ENCODE results near the gene UNC119. TPM values are rescaled to one million over a fixed set of nuclear protein-coding genes. Genes with fewer than 3 reads are reported as not detected.

The UNC119 gene
- total RNA-seq, 2 donors from 2014 or later = 25.7 to 29.3 TPM

- Histone ChIP-seq H3K4me3 (no peak overlapping the region), H3K27me3 (no peaks in the 10 kb centered on the region), H3K9me3 (no peaks in the 10 kb centered on the region), H3K27ac (no peak overlapping the region), H3K36me3 (replicated peaks in 1 of 2; ENCODE audit: insufficient read depth in 1 of 2, low read depth in 2 of 2) (no peaks in the 10 kb centered on the region), H3K4me1 (peaks cover 28% of the 10 kb centered on the region)
- intact Hi-C loops (cut with DNase I) = no loop called here
- TF ChIP-seq CTCF (IDR thresholded peaks at IDR 0.05) = no peak
- no peak for TF ChIP-seq POLR2A (IDR thresholded peaks at IDR 0.05)
- ATAC-seq = no peak
- WGBS, 2 donors = 72 to 90% methylated on average over 2 to 3 of the region's 3 CpGs
- DNase-seq = no peak
Observed at GRCh38 chr17:28501421-28502284, 50.8 kb downstream of the UNC119 start.

GRCh38 chr17:28500712-28501379 lies 51.6 kb downstream of the UNC119 start:
- DNase-seq (no peak), ATAC-seq (no peak)
- Histone ChIP-seq H3K4me3 (no peak overlapping the region), H3K4me1 (peaks cover 35% of the 10 kb centered on the region), H3K27ac (no peak overlapping the region), H3K9me3 (no peaks in the 10 kb centered on the region), H3K27me3 (no peaks in the 10 kb centered on the region), H3K36me3 (replicated peaks in 1 of 2; ENCODE audit: insufficient read depth in 1 of 2, low read depth in 2 of 2) (no peaks in the 10 kb centered on the region)
- no peak for TF ChIP-seq POLR2A (IDR thresholded peaks at IDR 0.05)
- no peak for TF ChIP-seq CTCF (IDR thresholded peaks at IDR 0.05)
- intact Hi-C loops (cut with DNase I) = no loop called here
- 70% methylated on average over 9 to 13 of the region's 13 CpGs for WGBS, 2 donors

DNA sequence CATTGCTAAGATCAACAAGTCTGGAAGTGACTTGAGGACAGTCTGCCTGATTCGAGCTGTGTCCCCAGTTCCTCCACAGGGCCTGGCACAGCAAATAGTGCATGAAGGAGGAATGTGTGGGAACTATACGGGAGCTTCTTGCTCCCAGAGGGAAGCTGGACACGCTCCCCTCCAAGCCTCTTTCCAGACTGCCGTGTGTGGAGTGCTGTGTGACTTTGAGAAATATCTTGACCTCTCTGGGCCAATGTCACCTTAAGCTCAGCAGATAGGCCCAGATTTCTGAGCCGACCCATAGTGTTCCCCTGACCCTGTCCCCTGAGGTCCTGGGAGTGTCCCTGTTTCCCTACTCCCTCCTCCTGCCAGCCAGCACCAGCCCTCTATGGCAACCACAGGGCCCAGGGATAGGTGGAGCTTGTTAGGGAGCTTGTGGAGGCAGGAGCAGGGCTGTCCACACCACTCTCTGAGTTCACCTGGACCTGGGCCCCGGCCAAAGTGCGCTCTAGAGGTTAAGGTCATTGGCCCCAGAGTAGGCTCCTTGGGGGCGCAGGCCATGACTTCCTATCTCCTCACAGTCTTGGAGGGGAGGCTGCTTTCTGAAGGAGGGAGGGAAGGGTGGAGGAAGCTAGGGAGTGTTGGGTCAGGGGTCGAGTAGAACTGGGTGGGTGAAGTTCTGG lies 52.6 kb downstream of the UNC119 start:
- TF ChIP-seq POLR2A (IDR thresholded peaks at IDR 0.05) (no peak), CTCF (IDR thresholded peaks at IDR 0.05) (no peak)
- H3K4me1 ChIP-seq = peaks cover 35% of the 10 kb centered on the region
- H3K36me3 ChIP-seq (replicated peaks in 1 of 2; ENCODE audit: insufficient read depth in 1 of 2, low read depth in 2 of 2) = no peaks in the 10 kb centered on the region
- H3K27ac ChIP-seq = no peak overlapping the region
- DNase-seq = no peak
- no peak for ATAC-seq
- no peaks in the 10 kb centered on the region for H3K27me3 ChIP-seq
- intact Hi-C loops (cut with DNase I) = no loop called here
- no peaks in the 10 kb centered on the region for H3K9me3 ChIP-seq
- no peak overlapping the region for H3K4me3 ChIP-seq
- 69 to 75% methylated on average over 9 of the region's 9 CpGs for WGBS, 2 donors

GRCh38 chr17:28499364-28499664 lies 53.1 kb downstream of the UNC119 start:
- H3K4me3 ChIP-seq = no peak overlapping the region
- no peaks in the 10 kb centered on the region for H3K9me3 ChIP-seq
- H3K27ac ChIP-seq = peak overlapping the region in 2 of 4 donors; percentile 22 to 37
- H3K27me3 ChIP-seq = no peaks in the 10 kb centered on the region
- TF ChIP-seq CTCF (IDR thresholded peaks at IDR 0.05) (no peak), POLR2A (IDR thresholded peaks at IDR 0.05) (no peak)
- DNase-seq = peak in 1 of 4 donors; percentile 19
- H3K4me1 ChIP-seq = peaks cover 35% of the 10 kb centered on the region
- no peak for ATAC-seq
- intact Hi-C loops (cut with DNase I) = no loop called here
- WGBS, 2 donors = 65 to 82% methylated on average over 2 to 9 of the region's 9 CpGs
- no peaks in the 10 kb centered on the region for H3K36me3 ChIP-seq (replicated peaks in 1 of 2; ENCODE audit: insufficient read depth in 1 of 2, low read depth in 2 of 2)

Data from body of pancreas (tissue), 4 donors.